OCI-LY1 (cell line): ENCODE results near the gene IGF2BP2.

Source experiments
- EZH2 ChIP-seq: fragments of 200-600 bp; sonication (generic), shearing (Covaris generic); IDR thresholded peaks from 2 replicates; pipeline ENCODE4 v1.8.0; 2017; ENCODE audit warnings: borderline replicate concordance, mixed run types, mild to moderate bottlenecking, antibody characterized with exemption, low read length, moderate library complexity, mixed read lengths
- TF ChIP-seq, protein P1 (sequence below): fragments of 200-600 bp; sonication (generic), shearing (Covaris generic); IDR thresholded peaks from 2 replicates; pipeline ENCODE4 v1.5.1; 2017; ENCODE audit warnings: mild to moderate bottlenecking, antibody characterized with exemption, low read length, moderate library complexity, mixed read lengths

DNA sequence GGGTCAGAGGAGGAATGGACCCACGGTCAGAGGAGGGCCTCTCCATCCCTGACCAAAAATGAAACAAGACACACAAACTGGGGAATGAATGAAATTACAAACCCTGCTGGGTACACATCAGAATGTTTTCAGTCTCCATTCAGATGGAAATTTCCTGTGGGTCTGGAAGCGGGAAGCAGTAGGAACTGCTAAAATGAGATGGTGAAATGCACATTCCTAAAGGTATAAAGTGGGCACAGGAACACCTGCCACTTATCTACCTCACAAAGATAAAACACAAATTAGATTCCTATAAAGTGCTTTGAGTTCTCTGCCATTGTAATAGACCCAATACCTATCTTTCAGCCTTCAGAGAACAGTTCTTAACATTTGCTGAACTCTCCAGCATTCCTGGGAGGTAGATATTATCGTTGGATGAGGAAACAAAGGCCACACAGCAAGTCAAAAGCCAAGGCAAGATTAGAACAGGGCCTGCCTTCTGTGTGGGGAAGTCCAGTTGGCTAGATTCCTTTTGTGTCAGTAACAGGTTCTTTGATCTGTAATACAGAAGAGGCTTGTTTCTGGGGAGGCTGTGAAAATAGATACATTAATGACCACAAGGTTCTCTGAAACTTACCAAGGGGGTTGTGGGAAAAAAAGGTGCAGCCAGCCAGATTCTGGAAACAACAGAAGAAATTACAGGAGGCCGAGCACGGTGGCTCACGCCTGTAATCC is 98.4 kb downstream of the IGF2BP2 start:
- TF ChIP-seq, protein P1, sequence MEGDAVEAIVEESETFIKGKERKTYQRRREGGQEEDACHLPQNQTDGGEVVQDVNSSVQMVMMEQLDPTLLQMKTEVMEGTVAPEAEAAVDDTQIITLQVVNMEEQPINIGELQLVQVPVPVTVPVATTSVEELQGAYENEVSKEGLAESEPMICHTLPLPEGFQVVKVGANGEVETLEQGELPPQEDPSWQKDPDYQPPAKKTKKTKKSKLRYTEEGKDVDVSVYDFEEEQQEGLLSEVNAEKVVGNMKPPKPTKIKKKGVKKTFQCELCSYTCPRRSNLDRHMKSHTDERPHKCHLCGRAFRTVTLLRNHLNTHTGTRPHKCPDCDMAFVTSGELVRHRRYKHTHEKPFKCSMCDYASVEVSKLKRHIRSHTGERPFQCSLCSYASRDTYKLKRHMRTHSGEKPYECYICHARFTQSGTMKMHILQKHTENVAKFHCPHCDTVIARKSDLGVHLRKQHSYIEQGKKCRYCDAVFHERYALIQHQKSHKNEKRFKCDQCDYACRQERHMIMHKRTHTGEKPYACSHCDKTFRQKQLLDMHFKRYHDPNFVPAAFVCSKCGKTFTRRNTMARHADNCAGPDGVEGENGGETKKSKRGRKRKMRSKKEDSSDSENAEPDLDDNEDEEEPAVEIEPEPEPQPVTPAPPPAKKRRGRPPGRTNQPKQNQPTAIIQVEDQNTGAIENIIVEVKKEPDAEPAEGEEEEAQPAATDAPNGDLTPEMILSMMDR = no peak
- no peak for TF ChIP-seq EZH2
